ENCODE data around the gene TBC1D16. TPM values are rescaled to one million over a fixed set of nuclear protein-coding genes. Genes with fewer than 3 reads are reported as not detected.

The TBC1D16 gene
- total RNA-seq, 1 experiment from 2014 or later: 96.1 TPM

DNA sequence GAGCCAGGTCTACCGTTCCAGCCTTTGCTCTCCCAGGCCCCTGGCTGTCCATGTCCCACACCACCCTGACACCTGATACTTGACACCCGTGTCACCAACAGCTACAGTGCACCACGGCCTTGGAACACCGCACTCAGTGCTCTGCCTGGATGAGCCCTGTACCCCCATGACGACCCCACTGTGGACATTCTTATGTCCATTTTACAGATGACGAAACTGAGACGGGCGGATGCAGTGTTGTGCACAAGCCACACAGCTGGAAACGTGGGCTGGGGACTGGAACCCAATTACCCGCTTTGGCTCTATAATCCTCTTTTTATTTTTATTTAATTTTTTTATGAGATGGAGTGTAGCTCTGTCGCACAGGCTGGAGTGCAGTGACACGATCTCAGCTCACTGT is 112.9 kb downstream of the TBC1D16 start:
- no peaks in the 10 kb centered on the region for H3K36me3 Mint-ChIP-seq
- no peak overlapping the region for H3K27ac Mint-ChIP-seq
- TF ChIP-seq, protein P1, sequence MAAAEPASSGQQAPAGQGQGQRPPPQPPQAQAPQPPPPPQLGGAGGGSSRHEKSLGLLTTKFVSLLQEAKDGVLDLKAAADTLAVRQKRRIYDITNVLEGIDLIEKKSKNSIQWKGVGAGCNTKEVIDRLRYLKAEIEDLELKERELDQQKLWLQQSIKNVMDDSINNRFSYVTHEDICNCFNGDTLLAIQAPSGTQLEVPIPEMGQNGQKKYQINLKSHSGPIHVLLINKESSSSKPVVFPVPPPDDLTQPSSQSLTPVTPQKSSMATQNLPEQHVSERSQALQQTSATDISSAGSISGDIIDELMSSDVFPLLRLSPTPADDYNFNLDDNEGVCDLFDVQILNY (CRISPR knock-in tag; IDR thresholded peaks at IDR 0.05): no peak
- TF ChIP-seq ZNF396 (CRISPR knock-in tag; IDR thresholded peaks at IDR 0.05; ENCODE audit: borderline replicate concordance): no peak
- TF ChIP-seq, protein P2, sequence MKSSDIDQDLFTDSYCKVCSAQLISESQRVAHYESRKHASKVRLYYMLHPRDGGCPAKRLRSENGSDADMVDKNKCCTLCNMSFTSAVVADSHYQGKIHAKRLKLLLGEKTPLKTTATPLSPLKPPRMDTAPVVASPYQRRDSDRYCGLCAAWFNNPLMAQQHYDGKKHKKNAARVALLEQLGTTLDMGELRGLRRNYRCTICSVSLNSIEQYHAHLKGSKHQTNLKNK (CRISPR knock-in tag; IDR thresholded peaks at IDR 0.05): no peak
- TF ChIP-seq, protein P3, sequence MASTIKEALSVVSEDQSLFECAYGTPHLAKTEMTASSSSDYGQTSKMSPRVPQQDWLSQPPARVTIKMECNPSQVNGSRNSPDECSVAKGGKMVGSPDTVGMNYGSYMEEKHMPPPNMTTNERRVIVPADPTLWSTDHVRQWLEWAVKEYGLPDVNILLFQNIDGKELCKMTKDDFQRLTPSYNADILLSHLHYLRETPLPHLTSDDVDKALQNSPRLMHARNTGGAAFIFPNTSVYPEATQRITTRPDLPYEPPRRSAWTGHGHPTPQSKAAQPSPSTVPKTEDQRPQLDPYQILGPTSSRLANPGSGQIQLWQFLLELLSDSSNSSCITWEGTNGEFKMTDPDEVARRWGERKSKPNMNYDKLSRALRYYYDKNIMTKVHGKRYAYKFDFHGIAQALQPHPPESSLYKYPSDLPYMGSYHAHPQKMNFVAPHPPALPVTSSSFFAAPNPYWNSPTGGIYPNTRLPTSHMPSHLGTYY (CRISPR knock-in tag; IDR thresholded peaks at IDR 0.05): no peak
- peaks cover 11% of the 10 kb centered on the region for H3K4me1 Mint-ChIP-seq
- H3K4me3 Mint-ChIP-seq: no peak overlapping the region
- POLR2A ChIA-PET: no interaction called here
- ATAC-seq (no peak), DNase-seq (ENCODE audit: low spot score) (no peak)
- H3K9me3 Mint-ChIP-seq: no peaks in the 10 kb centered on the region
- no peaks in the 10 kb centered on the region for H3K27me3 Mint-ChIP-seq (ENCODE audit: low read depth)
- CTCF ChIA-PET: interaction anchor here (0.6 to 1.2 kb wide), 5 partner anchors 13 to 905 kb away, joined by 3 to 4 read pairs (median 3); no protein-coding TSS in a partner anchor

DNA sequence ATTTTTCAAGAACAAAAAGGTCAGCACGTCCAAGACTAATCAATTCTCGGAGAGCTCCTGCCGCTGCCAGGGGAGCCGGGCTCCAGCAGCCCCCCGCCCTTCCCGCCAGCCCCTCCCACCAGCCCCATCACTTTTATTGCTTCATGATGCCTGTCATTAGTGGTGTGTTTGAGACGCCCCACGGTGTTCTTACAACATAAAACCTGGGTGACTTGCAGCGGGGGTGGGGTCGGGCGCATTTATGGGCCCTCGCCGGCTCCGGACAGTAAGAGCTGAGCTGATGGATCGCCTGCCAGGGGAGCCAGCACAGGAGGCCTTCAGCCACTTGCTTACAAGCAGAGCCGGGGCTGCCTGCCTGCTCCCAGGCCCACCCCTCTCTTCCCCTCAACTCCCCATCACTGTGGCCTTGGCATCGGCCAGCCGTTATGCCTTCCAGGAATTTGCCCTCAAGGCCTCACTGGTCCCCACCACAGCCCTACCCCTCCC is 113.5 kb downstream of the TBC1D16 start:
- Mint-ChIP-seq H3K9me3 (no peaks in the 10 kb centered on the region), H3K4me1 (peaks cover 11% of the 10 kb centered on the region), H3K27me3 (ENCODE audit: low read depth) (no peaks in the 10 kb centered on the region), H3K4me3 (no peak overlapping the region), H3K36me3 (no peaks in the 10 kb centered on the region), H3K27ac (no peak overlapping the region)
- ChIA-PET POLR2A (no interaction called here), CTCF (interaction anchor here (0.8 to 3.5 kb wide), 5 partner anchors 16 to 133 kb away, joined by 3 to 10 read pairs (median 3); no protein-coding TSS in a partner anchor)
- TF ChIP-seq, protein P4, sequence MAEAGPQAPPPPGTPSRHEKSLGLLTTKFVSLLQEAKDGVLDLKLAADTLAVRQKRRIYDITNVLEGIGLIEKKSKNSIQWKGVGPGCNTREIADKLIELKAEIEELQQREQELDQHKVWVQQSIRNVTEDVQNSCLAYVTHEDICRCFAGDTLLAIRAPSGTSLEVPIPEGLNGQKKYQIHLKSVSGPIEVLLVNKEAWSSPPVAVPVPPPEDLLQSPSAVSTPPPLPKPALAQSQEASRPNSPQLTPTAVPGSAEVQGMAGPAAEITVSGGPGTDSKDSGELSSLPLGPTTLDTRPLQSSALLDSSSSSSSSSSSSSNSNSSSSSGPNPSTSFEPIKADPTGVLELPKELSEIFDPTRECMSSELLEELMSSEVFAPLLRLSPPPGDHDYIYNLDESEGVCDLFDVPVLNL (CRISPR knock-in tag; IDR thresholded peaks at IDR 0.05; ENCODE audit: borderline replicate concordance, low read depth): no peak
- TF ChIP-seq, protein P5, sequence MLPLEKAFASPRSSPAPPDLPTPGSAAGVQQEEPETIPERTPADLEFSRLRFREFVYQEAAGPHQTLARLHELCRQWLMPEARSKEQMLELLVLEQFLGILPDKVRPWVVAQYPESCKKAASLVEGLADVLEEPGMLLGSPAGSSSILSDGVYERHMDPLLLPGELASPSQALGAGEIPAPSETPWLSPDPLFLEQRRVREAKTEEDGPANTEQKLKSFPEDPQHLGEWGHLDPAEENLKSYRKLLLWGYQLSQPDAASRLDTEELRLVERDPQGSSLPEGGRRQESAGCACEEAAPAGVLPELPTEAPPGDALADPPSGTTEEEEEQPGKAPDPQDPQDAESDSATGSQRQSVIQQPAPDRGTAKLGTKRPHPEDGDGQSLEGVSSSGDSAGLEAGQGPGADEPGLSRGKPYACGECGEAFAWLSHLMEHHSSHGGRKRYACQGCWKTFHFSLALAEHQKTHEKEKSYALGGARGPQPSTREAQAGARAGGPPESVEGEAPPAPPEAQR (CRISPR knock-in tag; IDR thresholded peaks at IDR 0.05): no peak
- no peak for TF ChIP-seq ESRRA (CRISPR knock-in tag; IDR thresholded peaks at IDR 0.05; ENCODE audit: borderline replicate concordance)
- TF ChIP-seq, protein P6, sequence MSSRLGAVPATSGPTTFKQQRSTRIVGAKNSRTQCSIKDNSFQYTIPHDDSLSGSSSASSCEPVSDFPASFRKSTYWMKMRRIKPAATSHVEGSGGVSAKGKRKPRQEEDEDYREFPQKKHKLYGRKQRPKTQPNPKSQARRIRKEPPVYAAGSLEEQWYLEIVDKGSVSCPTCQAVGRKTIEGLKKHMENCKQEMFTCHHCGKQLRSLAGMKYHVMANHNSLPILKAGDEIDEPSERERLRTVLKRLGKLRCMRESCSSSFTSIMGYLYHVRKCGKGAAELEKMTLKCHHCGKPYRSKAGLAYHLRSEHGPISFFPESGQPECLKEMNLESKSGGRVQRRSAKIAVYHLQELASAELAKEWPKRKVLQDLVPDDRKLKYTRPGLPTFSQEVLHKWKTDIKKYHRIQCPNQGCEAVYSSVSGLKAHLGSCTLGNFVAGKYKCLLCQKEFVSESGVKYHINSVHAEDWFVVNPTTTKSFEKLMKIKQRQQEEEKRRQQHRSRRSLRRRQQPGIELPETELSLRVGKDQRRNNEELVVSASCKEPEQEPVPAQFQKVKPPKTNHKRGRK (CRISPR knock-in tag; IDR thresholded peaks at IDR 0.05; ENCODE audit: borderline replicate concordance): no peak
- no peak for TF ChIP-seq JUN (CRISPR knock-in tag; IDR thresholded peaks at IDR 0.05)
- no peak for TF ChIP-seq KAT7 (CRISPR knock-in tag; IDR thresholded peaks at IDR 0.05; ENCODE audit: borderline replicate concordance)
- TF ChIP-seq, protein P7, sequence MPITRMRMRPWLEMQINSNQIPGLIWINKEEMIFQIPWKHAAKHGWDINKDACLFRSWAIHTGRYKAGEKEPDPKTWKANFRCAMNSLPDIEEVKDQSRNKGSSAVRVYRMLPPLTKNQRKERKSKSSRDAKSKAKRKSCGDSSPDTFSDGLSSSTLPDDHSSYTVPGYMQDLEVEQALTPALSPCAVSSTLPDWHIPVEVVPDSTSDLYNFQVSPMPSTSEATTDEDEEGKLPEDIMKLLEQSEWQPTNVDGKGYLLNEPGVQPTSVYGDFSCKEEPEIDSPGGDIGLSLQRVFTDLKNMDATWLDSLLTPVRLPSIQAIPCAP (CRISPR knock-in tag; IDR thresholded peaks at IDR 0.05): no peak
- TF ChIP-seq CREB1 (CRISPR knock-in tag; IDR thresholded peaks at IDR 0.05): no peak
- no peak for TF ChIP-seq EMX1 (CRISPR knock-in tag; IDR thresholded peaks at IDR 0.05)
- TF ChIP-seq OVOL2 (CRISPR knock-in tag; IDR thresholded peaks at IDR 0.05; ENCODE audit: borderline replicate concordance): no peak
- TF ChIP-seq NFATC4 (CRISPR knock-in tag; IDR thresholded peaks at IDR 0.05): no peak
- TF ChIP-seq IRF2 (CRISPR knock-in tag; IDR thresholded peaks at IDR 0.05; ENCODE audit: borderline replicate concordance, low read depth): no peak
- TF ChIP-seq ZNF219 (CRISPR knock-in tag; IDR thresholded peaks at IDR 0.05; ENCODE audit: borderline replicate concordance): no peak
- TF ChIP-seq, protein P8, sequence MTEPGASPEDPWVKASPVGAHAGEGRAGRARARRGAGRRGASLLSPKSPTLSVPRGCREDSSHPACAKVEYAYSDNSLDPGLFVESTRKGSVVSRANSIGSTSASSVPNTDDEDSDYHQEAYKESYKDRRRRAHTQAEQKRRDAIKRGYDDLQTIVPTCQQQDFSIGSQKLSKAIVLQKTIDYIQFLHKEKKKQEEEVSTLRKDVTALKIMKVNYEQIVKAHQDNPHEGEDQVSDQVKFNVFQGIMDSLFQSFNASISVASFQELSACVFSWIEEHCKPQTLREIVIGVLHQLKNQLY (CRISPR knock-in tag; IDR thresholded peaks at IDR 0.05): no peak
- no peak for TF ChIP-seq ZNF263 (CRISPR knock-in tag; IDR thresholded peaks at IDR 0.05; ENCODE audit: low read depth)
- no peak for TF ChIP-seq SOX15 (CRISPR knock-in tag; IDR thresholded peaks at IDR 0.05)
- DNase-seq (ENCODE audit: low spot score) (no peak), ATAC-seq (no peak)
